CD14-positive monocyte (primary cell): ENCODE measurements around the gene ERCC3. TPM values are rescaled to one million over a fixed set of nuclear protein-coding genes. Genes with fewer than 3 reads are reported as not detected.

Experiments used
- DNase-seq, 3 donors: peaks; one replicate each; pipeline ENCODE4 v3.0.0-alpha.2; 2011 to 2022
- H2AFZ ChIP-seq: 2 replicates; pipeline ENCODE4 v1.6.0; 2012; ENCODE audit warnings: mild to moderate bottlenecking, low read depth, low read length, inconsistent platforms; ENCODE audit not compliant: insufficient read depth, poor library complexity, severe bottlenecking
- H3K27ac ChIP-seq, 2 donors: 1 replicate in 1 of 2; 2 replicates in 1 of 2; pipeline ENCODE4 v1.5.1; 2012 to 2013; ENCODE audit warnings: low read length in 2 of 2, control low read depth in 1 of 2, inconsistent platforms in 1 of 2, low read depth in 1 of 2, mild to moderate bottlenecking in 1 of 2
- H3K27me3 ChIP-seq, 2 donors: one replicate each; pipeline versions ENCODE4 v1.6.0 to v1.6.1; 2011 to 2013; ENCODE audit warnings: low read length in 2 of 2; ENCODE audit not compliant: control insufficient read depth in 2 of 2, insufficient read depth in 2 of 2
- H3K36me3 ChIP-seq, 2 donors: replicated peaks in 1 of 2; 1 replicate in 1 of 2; 2 replicates in 1 of 2; pipeline versions ENCODE4 v1.5.1 to v1.6.1; 2012 to 2013; ENCODE audit warnings: low read length in 2 of 2, control low read depth in 1 of 2, inconsistent platforms in 1 of 2, mild to moderate bottlenecking in 1 of 2; ENCODE audit not compliant: insufficient read depth in 2 of 2, control insufficient read depth in 1 of 2
- H3K4me1 ChIP-seq, 2 donors: 1 replicate in 1 of 2; 2 replicates in 1 of 2; pipeline versions ENCODE4 v1.5.1 to v1.6.1; 2012 to 2013; ENCODE audit warnings: low read length in 2 of 2, control low read depth in 1 of 2, inconsistent platforms in 1 of 2, mild to moderate bottlenecking in 1 of 2, moderate library complexity in 1 of 2; ENCODE audit not compliant: insufficient read depth in 2 of 2, control insufficient read depth in 1 of 2
- H3K4me2 ChIP-seq: replicated peaks from 2 replicates; pipeline ENCODE3; 2012; ENCODE audit warnings: low read length, moderate library complexity, mild to moderate bottlenecking; ENCODE audit not compliant: poor library complexity, severe bottlenecking; ENCODE audit errors: extremely low read depth
- H3K4me3 ChIP-seq, 3 experiments: fragments of 200-600 bp in 1 of 3; sonication (generic) in 1 of 3; replicated peaks in 1 of 3; 1 replicate in 2 of 3; 2 replicates in 1 of 3; pipeline ENCODE4 v1.5.1; 2011 to 2013; ENCODE audit warnings: low read length in 3 of 3, mild to moderate bottlenecking in 3 of 3, control low read depth in 2 of 3, low read depth in 2 of 3, inconsistent platforms in 1 of 3, moderate library complexity in 1 of 3
- H3K79me2 ChIP-seq: 2 replicates; pipeline ENCODE4 v1.6.0; 2012; ENCODE audit warnings: mild to moderate bottlenecking, control low read depth, inconsistent platforms, low read length, moderate library complexity; ENCODE audit not compliant: insufficient read depth
- H3K9ac ChIP-seq: 2 replicates; pipeline ENCODE4 v1.6.0; 2017; ENCODE audit warnings: low read length, mild to moderate bottlenecking; ENCODE audit not compliant: insufficient read depth, poor library complexity, severe bottlenecking
- H3K9me3 ChIP-seq, 2 donors: replicated peaks in 1 of 2; 1 replicate in 1 of 2; 2 replicates in 1 of 2; pipeline versions ENCODE4 v1.5.1 to v1.6.1; 2012 to 2013; ENCODE audit warnings: low read length in 2 of 2, control low read depth in 1 of 2; ENCODE audit not compliant: control insufficient read depth in 1 of 2, insufficient read depth in 1 of 2
- H4K20me1 ChIP-seq: 2 replicates; pipeline ENCODE4 v1.6.0; 2012; ENCODE audit warnings: mild to moderate bottlenecking, low read length, control low read depth, moderate library complexity; ENCODE audit not compliant: insufficient read depth
- H3K27ac Mint-ChIP-seq, 7 donors: one replicate each; pipeline ENCODE4 v1.8.0; 2020; ENCODE audit warnings: mild to moderate bottlenecking in 7 of 7, mixed read lengths in 7 of 7, moderate library complexity in 6 of 7, inconsistent platforms in 2 of 7
- H3K27me3 Mint-ChIP-seq, 3 donors: one replicate each; pipeline ENCODE4 v1.8.0; 2021 to 2022; ENCODE audit warnings: low read depth in 3 of 3, mild to moderate bottlenecking in 3 of 3, mixed read lengths in 3 of 3, moderate library complexity in 3 of 3, inconsistent platforms in 1 of 3
- H3K36me3 Mint-ChIP-seq, 2 donors: one replicate each; pipeline ENCODE4 v1.8.0; 2020; ENCODE audit warnings: mixed read lengths in 2 of 2, inconsistent platforms in 1 of 2, mild to moderate bottlenecking in 1 of 2
- H3K4me1 Mint-ChIP-seq: one replicate; pipeline ENCODE4 v1.8.0; 2020; ENCODE audit warnings: mild to moderate bottlenecking, mixed read lengths
- H3K4me3 Mint-ChIP-seq, 2 donors: one replicate each; pipeline ENCODE4 v1.8.0; 2020; ENCODE audit warnings: mild to moderate bottlenecking in 2 of 2, mixed read lengths in 2 of 2, moderate library complexity in 1 of 2
- H3K9me3 Mint-ChIP-seq, 7 donors: one replicate each; pipeline ENCODE4 v1.8.0; 2020 to 2022; ENCODE audit warnings: mixed read lengths in 7 of 7, mild to moderate bottlenecking in 6 of 7, moderate library complexity in 6 of 7, inconsistent platforms in 2 of 7
- WGBS: methylation state at CpG from one replicate; pipeline ENCODE4 v1.1.5; 2013; ENCODE audit warnings: missing lambda C conversion rate; ENCODE audit not compliant: insufficient coverage; 5-methylcytosine and 5-hydroxymethylcytosine counted together
- intact Hi-C, 2 donors: fragments of 100-400 bp; cut with micrococcal nuclease; formaldehyde crosslinking; loops; one replicate each; pipeline versions ENCODE4 v1.15.0 to v1.15.1; 2023
- polyA plus RNA-seq, 3 donors: library from polyadenylated mRNA; depleted of rRNA in 1 of 3; unstranded in 2 of 3; stranded (reverse) in 1 of 3; fragments of 300-500 nt in 2 of 3; fragments of >200 nt in 1 of 3; fragmentation: Illumina TruSeq in 2 of 3; gene quantifications; 1 replicate in 2 of 3; 2 replicates in 1 of 3; pipeline ENCODE4 v1.2.3, GENCODE V29; 2012 to 2021
- TF ChIP-seq, protein P1 (sequence below): fragments of 200-600 bp; IDR thresholded peaks from one replicate; pipeline ENCODE4 v1.8.0; 2022; ENCODE audit warnings: antibody characterized with exemption, mild to moderate bottlenecking

Gene ERCC3
- polyA plus RNA-seq, 3 donors, result 13.2 to 49.7 (median 16.9) TPM

DNA sequence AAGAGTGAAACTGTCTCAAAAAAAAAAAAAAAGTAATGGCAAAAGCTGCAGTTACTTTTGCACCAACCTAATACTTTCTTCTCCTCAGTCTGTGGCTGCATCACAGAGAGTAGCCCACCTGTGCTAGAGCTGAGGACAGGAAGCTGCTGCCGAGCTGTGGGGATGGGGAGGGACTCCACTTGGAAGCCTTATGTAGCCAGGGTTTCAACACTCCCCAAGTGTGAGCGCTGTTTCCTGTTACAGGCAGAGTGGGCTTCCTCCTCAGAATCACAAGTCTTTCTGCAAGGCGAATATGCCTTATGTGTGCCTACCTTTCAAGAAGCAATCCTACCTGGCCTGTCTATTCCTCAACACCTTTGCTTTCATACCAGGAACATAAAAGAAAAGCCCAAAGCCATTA is 37.6 kb downstream of the ERCC3 start:
- H3K4me2 ChIP-seq, result no peak overlapping the region
- TF ChIP-seq, protein P1, sequence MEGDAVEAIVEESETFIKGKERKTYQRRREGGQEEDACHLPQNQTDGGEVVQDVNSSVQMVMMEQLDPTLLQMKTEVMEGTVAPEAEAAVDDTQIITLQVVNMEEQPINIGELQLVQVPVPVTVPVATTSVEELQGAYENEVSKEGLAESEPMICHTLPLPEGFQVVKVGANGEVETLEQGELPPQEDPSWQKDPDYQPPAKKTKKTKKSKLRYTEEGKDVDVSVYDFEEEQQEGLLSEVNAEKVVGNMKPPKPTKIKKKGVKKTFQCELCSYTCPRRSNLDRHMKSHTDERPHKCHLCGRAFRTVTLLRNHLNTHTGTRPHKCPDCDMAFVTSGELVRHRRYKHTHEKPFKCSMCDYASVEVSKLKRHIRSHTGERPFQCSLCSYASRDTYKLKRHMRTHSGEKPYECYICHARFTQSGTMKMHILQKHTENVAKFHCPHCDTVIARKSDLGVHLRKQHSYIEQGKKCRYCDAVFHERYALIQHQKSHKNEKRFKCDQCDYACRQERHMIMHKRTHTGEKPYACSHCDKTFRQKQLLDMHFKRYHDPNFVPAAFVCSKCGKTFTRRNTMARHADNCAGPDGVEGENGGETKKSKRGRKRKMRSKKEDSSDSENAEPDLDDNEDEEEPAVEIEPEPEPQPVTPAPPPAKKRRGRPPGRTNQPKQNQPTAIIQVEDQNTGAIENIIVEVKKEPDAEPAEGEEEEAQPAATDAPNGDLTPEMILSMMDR, result no peak
- H3K36me3 ChIP-seq, result peaks cover 49 to 60% of the 10 kb centered on the region in 2 donors
- intact Hi-C loops, result no loop called here
- H4K20me1 ChIP-seq, result no peaks in the 10 kb centered on the region
- Mint-ChIP-seq H3K27me3 (peaks cover 0 to 2% (median 0%) of the 10 kb centered on the region in 3 donors), H3K9me3 (peaks cover 0 to 2% (median 0%) of the 10 kb centered on the region in 7 donors), H3K4me3 (no peak overlapping the region), H3K36me3 (peaks cover 63 to 65% of the 10 kb centered on the region in 2 donors), H3K4me1 (peaks cover 2% of the 10 kb centered on the region), H3K27ac (peak overlapping the region in 2 of 7 donors; percentile 30 to 32)
- no peaks in the 10 kb centered on the region for H3K4me1 ChIP-seq
- DNase-seq, result no peak
- H3K79me2 ChIP-seq, result no peaks in the 10 kb centered on the region
- no peak overlapping the region for H3K9ac ChIP-seq
- H3K27ac ChIP-seq, result no peak overlapping the region
- 63% methylated on average over 2 of the region's 3 CpGs for WGBS
- no peaks in the 10 kb centered on the region for H3K27me3 ChIP-seq
- H2AFZ ChIP-seq, result no peak overlapping the region
- no peak overlapping the region for H3K4me3 ChIP-seq
- no peaks in the 10 kb centered on the region for H3K9me3 ChIP-seq

DNA sequence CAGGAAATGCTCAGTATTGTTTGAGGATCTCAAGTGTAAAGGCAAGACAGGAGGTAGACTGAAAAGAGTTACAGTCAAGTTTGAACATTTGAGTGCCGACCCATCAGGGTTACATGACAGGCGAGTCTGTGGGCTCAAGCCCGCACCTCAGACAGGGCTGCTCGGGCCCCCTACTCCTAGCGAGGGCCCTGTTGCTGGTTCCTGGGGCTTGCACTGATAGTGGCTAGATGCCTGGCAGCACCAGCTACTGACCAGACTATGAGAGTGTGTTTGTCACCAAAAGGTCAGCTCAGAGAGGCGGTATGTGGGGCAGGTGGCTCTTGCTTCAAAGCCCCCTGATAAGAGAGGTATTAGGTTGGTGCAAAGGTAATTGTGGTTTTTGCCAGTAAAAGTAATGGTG is 38.2 kb downstream of the ERCC3 start:
- peaks cover 43 to 54% of the 10 kb centered on the region in 2 donors for H3K36me3 ChIP-seq
- no peak overlapping the region for H3K9ac ChIP-seq
- peaks cover 2% of the 10 kb centered on the region for H3K4me1 Mint-ChIP-seq
- no peaks in the 10 kb centered on the region for H3K79me2 ChIP-seq
- no peaks in the 10 kb centered on the region for H4K20me1 ChIP-seq
- no peaks in the 10 kb centered on the region for H3K27me3 ChIP-seq
- intact Hi-C loops, result no loop called here
- no peak overlapping the region for H3K4me3 ChIP-seq
- H3K4me2 ChIP-seq, result no peak overlapping the region
- no peaks in the 10 kb centered on the region for H3K9me3 ChIP-seq
- no peak overlapping the region for H3K27ac Mint-ChIP-seq
- TF ChIP-seq, protein P1, result no peak
- H3K27ac ChIP-seq, result no peak overlapping the region
- 98% methylated on average over 6 of the region's 6 CpGs for WGBS
- DNase-seq, result no peak
- H3K36me3 Mint-ChIP-seq, result peaks cover 56 to 58% of the 10 kb centered on the region in 2 donors
- H3K4me3 Mint-ChIP-seq, result no peak overlapping the region
- no peak overlapping the region for H2AFZ ChIP-seq
- no peaks in the 10 kb centered on the region for H3K4me1 ChIP-seq
- peaks cover 0 to 2% (median 0%) of the 10 kb centered on the region in 7 donors for H3K9me3 Mint-ChIP-seq
- H3K27me3 Mint-ChIP-seq, result peaks cover 0 to 2% (median 0%) of the 10 kb centered on the region in 3 donors
